Dendritic cell treated with granulocyte-macrophage colony-stimulating factor and Interleukin-4, amounts not matched to agents 40 ng/mL and 50 ng/mL, for 4 days (primary cell): ENCODE results near the gene DFFB.
"Not testable (repeated sequence)": the region's sequence is repeated elsewhere in the genome, so short reads cannot be mapped to it uniquely, and the experiment has no call there.

Experiments used
- H3K27ac Mint-ChIP-seq: one replicate; pipeline ENCODE4 v1.8.0; 2022; ENCODE audit warnings: mild to moderate bottlenecking, mixed read lengths
- H3K27me3 Mint-ChIP-seq: one replicate; pipeline ENCODE4 v1.8.0; 2022; ENCODE audit warnings: mild to moderate bottlenecking, mixed read lengths
- H3K36me3 Mint-ChIP-seq: one replicate; pipeline ENCODE4 v1.8.0; 2022; ENCODE audit warnings: low read depth, mixed read lengths
- H3K4me1 Mint-ChIP-seq: one replicate; pipeline ENCODE4 v1.8.0; 2022; ENCODE audit warnings: low read depth, mixed read lengths
- H3K4me3 Mint-ChIP-seq: one replicate; pipeline ENCODE4 v1.8.0; 2022; ENCODE audit warnings: mild to moderate bottlenecking, moderate library complexity, mixed read lengths
- H3K9me3 Mint-ChIP-seq: one replicate; pipeline ENCODE4 v1.8.0; 2022; ENCODE audit warnings: mixed read lengths
- intact Hi-C: fragments of 100-400 bp; cut with micrococcal nuclease; formaldehyde crosslinking; loops from one replicate; pipeline ENCODE4 v1.15.0; 2022

DFFB gene

GRCh38 chr1:3908886-3909517, 51.7 kb downstream of the DFFB start:
- no peak overlapping the region for H3K27ac Mint-ChIP-seq
- H3K27me3 Mint-ChIP-seq, result peaks cover 26% of the 10 kb centered on the region
- no peaks in the 10 kb centered on the region for H3K36me3 Mint-ChIP-seq
- no peaks in the 10 kb centered on the region for H3K9me3 Mint-ChIP-seq
- no peak overlapping the region for H3K4me3 Mint-ChIP-seq
- intact Hi-C loops, result no loop called here
- peaks cover 25% of the 10 kb centered on the region for H3K4me1 Mint-ChIP-seq

DNA sequence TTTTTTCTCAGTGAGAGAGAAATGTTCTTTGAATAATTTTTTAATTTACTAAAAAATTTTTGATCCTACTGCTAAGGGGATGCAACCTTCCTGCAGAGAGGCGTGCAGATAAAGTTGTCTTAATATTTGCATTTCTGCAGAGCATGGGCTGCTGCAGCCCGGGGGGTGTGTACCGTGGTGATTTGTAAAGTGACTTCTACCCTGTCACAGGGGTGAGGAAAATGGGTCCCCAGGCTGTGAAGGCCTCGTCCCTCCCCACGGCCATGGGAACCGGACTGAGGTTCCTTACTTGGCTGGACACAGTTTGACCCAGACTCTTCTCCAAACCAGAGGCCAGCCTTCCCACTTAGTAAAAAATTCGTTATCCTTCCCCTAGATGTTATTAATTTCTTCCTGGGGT, 52.3 kb downstream of the DFFB start:
- Mint-ChIP-seq H3K4me3 (no peak overlapping the region), H3K4me1 (peaks cover 25% of the 10 kb centered on the region), H3K27ac (no peak overlapping the region), H3K27me3 (peaks cover 26% of the 10 kb centered on the region), H3K36me3 (no peaks in the 10 kb centered on the region), H3K9me3 (no peaks in the 10 kb centered on the region)
- intact Hi-C loops, result loop anchor here (5.0 kb wide), 1 partner anchor 1838 kb away; no protein-coding TSS in a partner anchor

- intact Hi-C loops, result loop anchor here (5.0 kb wide), 1 partner anchor 1837 kb away; no protein-coding TSS in a partner anchor
- Mint-ChIP-seq H3K36me3 (no peaks in the 10 kb centered on the region), H3K4me3 (no peak overlapping the region), H3K27me3 (peaks cover 26% of the 10 kb centered on the region), H3K9me3 (no peaks in the 10 kb centered on the region), H3K27ac (no peak overlapping the region), H3K4me1 (peaks cover 23% of the 10 kb centered on the region)
Measured at GRCh38 chr1:3910049-3910731, 52.9 kb downstream of the DFFB start.

GRCh38 chr1:3910857-3911845, 53.9 kb downstream of the DFFB start:
- Mint-ChIP-seq H3K9me3 (no peaks in the 10 kb centered on the region), H3K27me3 (peaks cover 26% of the 10 kb centered on the region), H3K36me3 (no peaks in the 10 kb centered on the region), H3K27ac (no peak overlapping the region), H3K4me1 (peaks cover 14% of the 10 kb centered on the region), H3K4me3 (no peak overlapping the region)
- intact Hi-C loops, result loop anchor here (5.0 kb wide), 1 partner anchor 1836 kb away; no protein-coding TSS in a partner anchor

- H3K27me3 Mint-ChIP-seq, result peaks cover 30% of the 10 kb centered on the region
- no peaks in the 10 kb centered on the region for H3K36me3 Mint-ChIP-seq
- H3K27ac Mint-ChIP-seq, result no peak overlapping the region
- H3K9me3 Mint-ChIP-seq, result no peaks in the 10 kb centered on the region
- peaks cover 5% of the 10 kb centered on the region for H3K4me1 Mint-ChIP-seq
- intact Hi-C loops, result loop anchor here (5.0 kb wide), 1 partner anchor 1835 kb away; no protein-coding TSS in a partner anchor
- H3K4me3 Mint-ChIP-seq, result no peak overlapping the region
Measured at GRCh38 chr1:3911981-3912808, 54.9 kb downstream of the DFFB start.

- Mint-ChIP-seq H3K36me3 (no peaks in the 10 kb centered on the region), H3K9me3 (no peaks in the 10 kb centered on the region), H3K27me3 (peaks cover 33% of the 10 kb centered on the region), H3K27ac (no peak overlapping the region), H3K4me1 (no peaks in the 10 kb centered on the region), H3K4me3 (no peak overlapping the region)
- intact Hi-C loops, result loop anchor here (5.0 kb wide), 1 partner anchor 1834 kb away; no protein-coding TSS in a partner anchor
Measured at GRCh38 chr1:3912809-3913685, 55.8 kb downstream of the DFFB start.

GRCh38 chr1:3914331-3914851, 57.1 kb downstream of the DFFB start:
- intact Hi-C loops, result loop anchor here (5.0 kb wide), 1 partner anchor 1833 kb away; no protein-coding TSS in a partner anchor
- H3K27me3 Mint-ChIP-seq, result peaks cover 32% of the 10 kb centered on the region
- H3K27ac Mint-ChIP-seq, result no peak overlapping the region
- H3K4me1 Mint-ChIP-seq, result no peaks in the 10 kb centered on the region
- H3K9me3 Mint-ChIP-seq, result no peaks in the 10 kb centered on the region
- H3K4me3 Mint-ChIP-seq, result no peak overlapping the region
- no peaks in the 10 kb centered on the region for H3K36me3 Mint-ChIP-seq

GRCh38 chr1:3914911-3915310, 57.6 kb downstream of the DFFB start:
- no peaks in the 10 kb centered on the region for H3K9me3 Mint-ChIP-seq
- intact Hi-C loops, result loop anchor here (5.0 kb wide), 1 partner anchor 1832 kb away; no protein-coding TSS in a partner anchor
- H3K27ac Mint-ChIP-seq, result no peak overlapping the region
- H3K4me3 Mint-ChIP-seq, result no peak overlapping the region
- H3K27me3 Mint-ChIP-seq, result peaks cover 29% of the 10 kb centered on the region
- no peaks in the 10 kb centered on the region for H3K4me1 Mint-ChIP-seq
- H3K36me3 Mint-ChIP-seq, result no peaks in the 10 kb centered on the region

GRCh38 chr1:3915551-3916121, 58.4 kb downstream of the DFFB start:
- intact Hi-C loops, result no loop called here
- Mint-ChIP-seq H3K4me1 (no peaks in the 10 kb centered on the region), H3K27me3 (peaks cover 24% of the 10 kb centered on the region), H3K4me3 (no peak overlapping the region), H3K9me3 (no peaks in the 10 kb centered on the region), H3K36me3 (no peaks in the 10 kb centered on the region), H3K27ac (no peak overlapping the region)

- H3K27me3 Mint-ChIP-seq, result peaks cover 12% of the 10 kb centered on the region
- no peaks in the 10 kb centered on the region for H3K9me3 Mint-ChIP-seq
- H3K4me3 Mint-ChIP-seq, result no peak overlapping the region
- H3K27ac Mint-ChIP-seq, result no peak overlapping the region
- H3K36me3 Mint-ChIP-seq, result no peaks in the 10 kb centered on the region
- no peaks in the 10 kb centered on the region for H3K4me1 Mint-ChIP-seq
- intact Hi-C loops, result no loop called here
Measured at GRCh38 chr1:3917761-3918160, 60.5 kb downstream of the DFFB start.

DNA sequence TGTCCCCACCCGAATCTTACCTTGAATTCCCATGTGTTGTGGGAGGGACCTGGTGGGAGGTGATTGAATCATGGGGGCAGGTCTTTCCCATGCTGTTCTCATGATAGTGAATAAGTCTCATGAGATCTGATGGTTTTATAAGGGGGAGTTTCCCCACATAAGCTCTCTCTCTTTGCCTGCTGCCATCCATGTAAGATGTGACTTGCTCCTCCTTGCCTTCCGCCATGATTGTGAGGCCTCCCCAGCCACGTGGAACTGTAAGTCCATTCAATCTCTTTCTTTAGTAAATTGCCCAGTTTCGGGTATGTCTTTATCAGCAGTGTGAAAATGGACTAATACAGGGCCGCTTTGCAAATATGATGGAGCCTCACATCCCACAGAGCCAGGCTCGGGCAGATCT, 61.1 kb downstream of the DFFB start:
- H3K27ac Mint-ChIP-seq, H3K36me3 Mint-ChIP-seq, H3K4me3 Mint-ChIP-seq, H3K9me3 Mint-ChIP-seq, H3K4me1 Mint-ChIP-seq, intact Hi-C loops: not testable (repeated sequence)
- H3K27me3 Mint-ChIP-seq, result peaks cover 12% of the 10 kb centered on the region
